ENCODE data around the gene TRIP13. TPM values are rescaled to one million over a fixed set of nuclear protein-coding genes. Genes with fewer than 3 reads are reported as not detected.
"Not testable (repeated sequence)": the region's sequence is repeated elsewhere in the genome, so short reads cannot be mapped to it uniquely, and the experiment has no call there.

TRIP13 gene
- total RNA-seq, 1 experiment from 2014 or later: 69.0 TPM

- H3K79me2 ChIP-seq (ENCODE audit: low read length); POLR2A ChIA-PET (ENCODE audit: unreplicated experiment); BruUV-seq (replicated peaks); H3K4me2 ChIP-seq (ENCODE audit: low read length); H3K36me3 ChIP-seq (ENCODE audit: low read depth, low read length); H3K9ac ChIP-seq (ENCODE audit: low read length); H3K9me3 ChIP-seq (ENCODE audit: low read length); H3K9me2 ChIP-seq (replicated peaks; ENCODE audit: low read length); H3K4me3 ChIP-seq (ENCODE audit: low read length); H3K27ac ChIP-seq (ENCODE audit: low read length); H4K20me1 ChIP-seq (ENCODE audit: low read length); ATAC-seq; H3K27me3 ChIP-seq (ENCODE audit: low read length); H3F3A ChIP-seq (ENCODE audit: low read length, unreplicated experiment); H2AFZ ChIP-seq (ENCODE audit: low read length): not testable (repeated sequence)
- H3K4me1 ChIP-seq (ENCODE audit: insufficient read depth, low read length): peaks cover 31% of the 10 kb centered on the region
- CTCF ChIA-PET: interaction anchor here (0.5 to 1.4 kb wide), 5 partner anchors 86 to 1093 kb away, joined by 3 to 8 read pairs (median 4); no protein-coding TSS in a partner anchor
- TF ChIP-seq CTCF (conservative IDR thresholded peaks at IDR 0.05; ENCODE audit: low read depth, low read length): peak; percentile 47
- intact Hi-C loops (cut with micrococcal nuclease): loop anchor here (5.0 kb wide), 1 partner anchor 68 kb away; no protein-coding TSS in a partner anchor
- DNase-seq: peak; percentile 20
Observed at GRCh38 chr5:934381-934967, 41.8 kb downstream of the TRIP13 start.

DNA sequence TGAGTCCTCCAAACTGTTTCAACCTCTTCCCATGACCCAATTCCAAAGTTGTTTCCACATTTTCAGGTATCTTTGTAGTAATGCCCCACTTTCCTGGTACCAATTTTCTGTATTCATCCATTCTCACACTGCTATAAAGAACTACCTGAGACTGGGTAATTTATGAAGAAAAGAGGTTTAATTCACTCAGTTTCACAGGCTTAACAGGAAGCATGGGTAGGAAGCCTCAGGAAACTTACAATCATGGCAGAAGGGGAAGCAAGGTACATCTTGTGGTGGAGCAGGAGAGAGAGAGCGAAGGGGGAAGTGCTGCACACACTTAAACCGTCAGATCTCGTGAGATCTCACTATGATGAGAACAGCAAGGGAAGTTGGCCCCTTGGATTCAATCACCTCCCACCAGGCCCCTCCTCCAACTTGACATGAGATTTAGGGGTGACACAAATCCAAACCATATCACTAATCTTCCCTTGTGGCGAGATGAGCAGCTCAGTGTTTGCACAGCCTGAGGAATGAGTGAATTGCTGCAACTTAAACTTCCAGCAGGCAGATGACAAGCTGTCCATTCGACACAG lies 42.9 kb downstream of the TRIP13 start:
- ChIA-PET POLR2A (ENCODE audit: unreplicated experiment) (no interaction called here), CTCF (interaction anchor here (0.6 kb wide), 1 partner anchor 49 kb away, joined by 3 read pairs; no protein-coding TSS in a partner anchor)
- Histone ChIP-seq H2AFZ (ENCODE audit: low read length) (no peak overlapping the region), H3F3A (ENCODE audit: low read length, unreplicated experiment) (no peaks in the 10 kb centered on the region), H4K20me1 (ENCODE audit: low read length) (no peaks in the 10 kb centered on the region), H3K4me2 (ENCODE audit: low read length) (no peak overlapping the region), H3K27ac (ENCODE audit: low read length) (no peak overlapping the region), H3K9ac (ENCODE audit: low read length) (no peak overlapping the region), H3K9me3 (ENCODE audit: low read length) (no peaks in the 10 kb centered on the region), H3K9me2 (replicated peaks; ENCODE audit: low read length) (no peaks in the 10 kb centered on the region), H3K27me3 (ENCODE audit: low read length) (no peaks in the 10 kb centered on the region), H3K4me3 (ENCODE audit: low read length) (no peak overlapping the region), H3K36me3 (ENCODE audit: low read depth, low read length) (no peaks in the 10 kb centered on the region), H3K79me2 (ENCODE audit: low read length) (no peaks in the 10 kb centered on the region), H3K4me1 (ENCODE audit: insufficient read depth, low read length) (peaks cover 24% of the 10 kb centered on the region)
- no TSS peak for BruUV-seq (replicated peaks)
- intact Hi-C loops (cut with micrococcal nuclease): no loop called here
- TF ChIP-seq CTCF (conservative IDR thresholded peaks at IDR 0.05; ENCODE audit: low read depth, low read length): no peak
- TF ChIP-seq EZH2 (IDR thresholded peaks at IDR 0.05; ENCODE audit: low read length, unreplicated experiment): no peak
- TF ChIP-seq EZH2phosphoT487 (IDR thresholded peaks at IDR 0.05; ENCODE audit: borderline replicate concordance, low read length): no peak
- no peak for ATAC-seq
- no peak for DNase-seq

All from PC-3 (cell line).